SW480 (cell line): ENCODE data around the gene ADAMTS2.

Experiments
- DNase-seq: peaks from one replicate; pipeline ENCODE4 v3.0.0-alpha.2; 2016; ENCODE audit warnings: low spot score

ADAMTS2 gene

DNA sequence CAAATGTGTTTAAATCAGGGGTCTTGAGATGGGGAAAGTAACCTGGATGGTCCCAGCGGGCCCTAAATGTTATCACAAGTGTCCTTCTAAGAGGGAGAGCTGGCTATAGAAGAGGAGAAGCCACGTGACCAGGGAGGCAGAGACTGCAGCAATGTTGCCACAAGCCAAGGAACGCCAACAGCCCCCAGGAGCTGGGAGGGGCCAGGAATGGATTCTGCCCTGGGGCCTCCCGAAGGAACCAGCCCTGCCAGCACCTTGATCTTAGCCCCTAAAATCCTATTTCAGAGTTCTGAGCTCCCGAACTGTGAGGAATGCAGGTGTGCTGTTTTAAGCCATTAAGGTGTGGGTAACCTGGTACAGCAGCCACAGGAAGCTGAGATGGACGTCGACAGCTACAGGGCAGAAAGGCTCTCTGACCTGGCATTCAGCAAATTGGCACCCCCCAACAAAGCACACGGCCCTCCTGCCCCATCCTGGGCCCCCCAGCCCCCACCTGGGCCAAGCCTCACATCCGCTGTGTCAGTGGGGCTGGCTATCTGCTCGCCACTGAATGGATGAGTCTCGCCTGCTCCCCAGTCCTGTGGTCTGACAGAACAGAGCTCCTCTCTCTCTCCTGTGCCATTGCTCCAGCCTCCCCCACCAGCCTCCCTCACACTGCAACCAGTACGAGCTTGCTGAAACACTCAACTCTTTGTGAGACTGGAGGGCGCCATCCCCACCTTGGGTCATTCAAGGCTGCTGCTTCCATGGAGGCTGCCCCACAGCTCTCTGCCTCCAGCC, 78.8 kb downstream of the ADAMTS2 start:
- no peak for DNase-seq

DNA sequence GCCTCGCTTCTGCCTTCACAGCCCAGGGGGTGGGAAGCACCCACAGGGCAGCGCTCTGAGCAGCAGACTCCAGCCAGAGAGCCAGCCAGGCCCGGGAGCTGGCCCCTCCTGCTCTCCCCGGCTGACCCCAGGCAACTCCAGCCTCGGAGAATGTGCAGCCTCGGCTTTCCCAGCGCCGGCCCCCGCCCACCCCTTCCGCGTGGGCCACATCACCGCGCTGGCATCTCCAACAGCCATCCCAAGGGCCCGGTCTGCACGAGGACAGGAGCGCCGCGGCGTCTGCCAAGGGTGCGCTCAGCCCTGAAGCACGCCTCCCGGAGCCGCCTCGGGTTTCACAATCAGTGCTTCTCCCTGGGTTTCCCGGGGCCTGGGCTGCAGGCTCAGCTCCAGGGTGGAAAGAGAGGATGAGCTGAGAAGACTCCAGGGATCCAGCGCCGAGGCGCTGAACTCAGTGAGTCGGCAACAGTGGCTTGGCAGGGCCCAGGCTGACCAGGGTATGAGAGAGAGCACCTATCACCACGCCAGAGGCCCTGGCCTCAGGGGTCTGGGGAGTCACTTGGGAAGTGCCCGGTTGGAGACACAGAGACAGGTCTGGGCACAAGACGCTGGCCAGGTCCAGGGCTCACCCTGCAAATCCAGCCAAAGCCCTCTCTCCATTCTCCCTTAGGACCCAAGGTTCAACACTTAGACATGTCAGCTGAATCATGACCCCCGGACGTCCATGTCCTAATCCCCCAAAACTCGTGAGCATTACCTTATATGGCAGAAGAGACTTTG, 79.6 kb downstream of the ADAMTS2 start:
- no peak for DNase-seq

DNA sequence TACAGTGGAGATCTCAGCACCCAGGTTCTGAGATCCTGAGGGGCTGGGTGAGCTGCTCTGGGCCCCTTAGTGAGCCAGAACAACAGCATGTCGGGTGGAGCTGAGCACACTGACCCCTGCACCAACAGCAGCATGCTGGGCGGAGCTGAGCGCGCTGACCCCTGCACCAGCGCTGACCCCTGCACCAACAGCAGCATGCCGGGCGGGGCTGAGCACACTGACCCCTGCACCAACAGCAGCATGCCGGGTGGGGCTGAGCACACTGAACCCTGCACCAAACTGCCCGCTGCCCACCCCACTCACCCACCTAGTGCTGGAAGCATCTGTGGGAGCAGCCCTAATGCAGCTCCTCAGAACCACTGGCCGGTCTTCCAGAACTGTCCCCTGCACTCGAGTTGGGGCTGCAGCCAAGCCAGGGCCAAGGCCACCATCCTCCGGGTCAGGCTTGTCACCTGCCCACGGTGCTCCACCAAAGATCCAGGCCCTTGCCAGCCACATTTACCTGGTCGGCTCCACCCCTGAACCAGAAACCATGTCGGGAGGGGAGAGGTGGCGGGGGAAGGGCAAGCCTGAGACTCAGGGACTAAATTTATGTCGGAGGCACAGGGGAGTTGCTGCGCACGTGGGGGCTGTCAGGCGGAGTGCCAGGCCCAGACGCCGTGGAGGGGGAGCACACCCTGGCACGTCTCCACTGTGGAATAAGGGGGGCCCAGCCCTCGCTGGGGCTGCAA, 80.3 kb downstream of the ADAMTS2 start:
- no peak for DNase-seq

- DNase-seq, result no peak
These were observed 81.0 kb downstream of the ADAMTS2 start for GRCh38 chr5:179264053-179264782.

DNA sequence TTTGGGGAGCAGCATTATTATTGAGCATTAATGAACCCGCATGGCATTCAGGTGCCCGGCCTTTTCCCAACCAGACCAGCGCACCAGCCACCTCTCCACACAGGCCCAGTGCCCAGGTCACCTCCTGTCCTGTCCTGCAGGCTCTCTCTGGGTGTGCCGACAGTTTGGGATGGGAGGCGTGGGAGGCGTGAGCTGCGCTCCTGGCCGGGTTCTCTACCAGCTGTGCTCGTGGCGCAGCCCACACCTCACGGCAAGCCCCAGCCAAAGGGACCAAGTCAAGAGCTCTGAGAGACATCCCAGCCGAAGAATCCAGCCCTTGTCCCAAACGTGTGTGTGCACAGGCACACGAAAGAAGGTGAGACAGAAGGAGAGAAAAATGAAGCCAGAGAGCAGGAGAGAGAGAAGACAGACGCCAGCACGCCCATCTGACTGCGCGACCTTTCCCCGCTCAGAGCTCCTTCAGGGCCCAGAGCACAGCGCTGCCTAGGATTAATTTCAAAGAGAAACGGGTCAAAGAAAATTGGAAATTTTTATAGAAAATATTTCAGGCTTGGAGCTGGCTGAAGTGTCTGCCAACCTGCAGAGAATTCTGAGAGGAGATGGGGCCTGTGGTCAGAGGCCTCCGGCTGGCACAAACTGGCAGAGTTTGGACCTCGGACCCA, 81.7 kb downstream of the ADAMTS2 start:
- DNase-seq, result no peak

DNA sequence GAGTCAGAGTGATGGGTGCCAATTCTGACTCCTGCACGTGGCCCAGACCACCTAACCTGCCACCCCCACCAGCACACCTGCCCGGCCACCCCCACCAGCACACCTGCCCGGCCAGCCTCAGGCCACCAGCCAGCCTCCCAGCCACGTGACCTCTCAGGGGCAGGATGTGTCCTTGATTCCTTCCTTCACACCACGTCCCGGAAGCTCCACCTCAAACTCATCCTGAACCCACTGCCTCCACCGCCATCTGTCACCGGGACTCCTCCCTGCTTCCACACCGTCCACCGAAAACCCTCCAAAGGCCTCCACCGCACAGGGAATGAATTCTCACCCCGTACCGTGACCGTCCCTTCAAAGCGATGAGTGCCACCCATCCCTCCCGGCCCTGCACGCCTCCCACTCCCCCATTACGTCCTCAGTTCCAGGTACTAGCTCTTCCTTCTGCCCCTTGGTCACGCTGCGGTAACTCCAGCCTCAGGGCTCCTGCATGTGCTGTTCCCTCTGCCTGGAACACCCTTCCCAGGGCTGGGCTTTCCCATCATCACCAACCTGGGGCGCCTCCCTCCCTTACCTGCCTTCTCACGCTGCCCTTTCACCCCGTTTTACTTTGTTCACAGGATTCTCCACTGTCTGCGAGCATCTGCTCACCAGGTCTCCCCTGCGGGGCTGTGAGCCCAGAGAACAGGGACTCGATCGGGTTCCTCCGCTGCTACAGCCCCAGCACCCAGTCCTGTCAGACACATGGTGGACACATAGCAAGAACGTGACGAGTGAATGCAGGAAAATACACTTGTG, 82.9 kb downstream of the ADAMTS2 start:
- no peak for DNase-seq

DNA sequence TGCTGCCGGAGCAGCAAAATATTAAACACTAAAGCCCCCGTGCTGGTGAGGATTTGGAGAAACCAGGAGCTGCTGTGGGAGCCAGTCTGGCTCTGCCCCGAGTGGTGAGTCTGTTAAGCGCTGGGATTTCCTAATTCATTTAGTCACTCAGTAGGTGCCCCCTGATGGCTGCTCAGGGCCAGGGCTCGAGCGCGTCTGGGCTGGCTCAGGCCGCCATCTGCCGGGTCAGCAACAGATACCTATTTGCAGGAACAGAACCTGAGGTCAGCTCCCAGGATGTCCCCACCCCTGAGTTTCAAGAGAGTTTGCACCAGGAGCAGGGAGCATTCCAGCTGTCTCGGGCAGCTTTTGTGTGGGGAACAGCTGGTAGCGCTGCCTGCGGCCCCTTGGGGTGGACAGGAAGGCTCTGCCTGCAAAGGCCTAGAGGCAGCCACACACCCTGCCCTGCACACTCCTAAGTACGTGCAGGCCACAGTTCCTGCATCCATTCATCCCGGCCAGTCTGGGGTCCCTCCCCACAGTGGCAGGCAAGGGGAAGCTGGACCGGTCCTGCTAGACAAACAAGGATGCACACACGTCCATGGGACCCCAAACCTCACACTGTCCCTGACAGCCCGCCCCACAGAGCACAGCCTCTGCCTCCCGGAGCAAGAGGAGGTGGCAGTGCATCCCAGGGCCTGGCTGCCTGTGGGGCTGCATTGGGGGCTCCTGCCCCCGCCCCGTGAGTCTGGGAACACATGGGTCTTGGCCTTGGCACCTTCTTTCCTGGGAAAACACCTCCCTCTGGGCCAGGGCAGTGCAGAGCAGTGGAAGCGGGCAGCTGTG, 83.7 kb downstream of the ADAMTS2 start:
- DNase-seq, result no peak

GRCh38 chr5:179260324-179261070, 84.8 kb downstream of the ADAMTS2 start:
- no peak for DNase-seq

DNA sequence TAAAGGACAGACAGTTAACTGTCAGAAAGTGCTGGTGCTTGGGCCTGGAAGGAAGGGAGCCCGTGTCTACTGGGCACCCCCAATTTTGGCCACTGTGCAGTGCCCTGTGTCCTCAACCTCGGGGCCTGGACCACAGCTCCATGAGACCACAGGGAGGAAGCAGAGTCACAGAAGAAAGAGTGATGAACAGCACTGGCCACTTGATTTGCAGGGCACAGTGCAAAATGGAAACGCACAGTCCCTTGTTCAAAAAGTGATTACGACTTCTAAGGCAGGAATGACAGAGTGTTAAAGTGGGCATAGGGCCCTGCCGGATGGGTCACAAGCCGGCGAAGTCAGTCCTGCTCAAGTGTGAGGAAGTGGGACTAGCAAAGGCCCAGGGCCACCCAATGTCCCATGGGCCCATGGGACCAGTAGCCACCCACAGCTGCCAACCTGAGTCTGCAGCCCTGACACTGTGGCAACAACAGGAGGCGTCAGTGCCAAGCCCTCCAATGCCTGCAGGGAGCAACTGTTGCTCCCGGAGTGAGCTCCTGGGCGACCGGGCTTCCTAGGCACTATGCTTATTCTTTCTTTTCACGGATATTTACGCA, 85.4 kb downstream of the ADAMTS2 start:
- no peak for DNase-seq

- no peak for DNase-seq
These were observed 86.1 kb downstream of the ADAMTS2 start for GRCh38 chr5:179258922-179259730.

DNA sequence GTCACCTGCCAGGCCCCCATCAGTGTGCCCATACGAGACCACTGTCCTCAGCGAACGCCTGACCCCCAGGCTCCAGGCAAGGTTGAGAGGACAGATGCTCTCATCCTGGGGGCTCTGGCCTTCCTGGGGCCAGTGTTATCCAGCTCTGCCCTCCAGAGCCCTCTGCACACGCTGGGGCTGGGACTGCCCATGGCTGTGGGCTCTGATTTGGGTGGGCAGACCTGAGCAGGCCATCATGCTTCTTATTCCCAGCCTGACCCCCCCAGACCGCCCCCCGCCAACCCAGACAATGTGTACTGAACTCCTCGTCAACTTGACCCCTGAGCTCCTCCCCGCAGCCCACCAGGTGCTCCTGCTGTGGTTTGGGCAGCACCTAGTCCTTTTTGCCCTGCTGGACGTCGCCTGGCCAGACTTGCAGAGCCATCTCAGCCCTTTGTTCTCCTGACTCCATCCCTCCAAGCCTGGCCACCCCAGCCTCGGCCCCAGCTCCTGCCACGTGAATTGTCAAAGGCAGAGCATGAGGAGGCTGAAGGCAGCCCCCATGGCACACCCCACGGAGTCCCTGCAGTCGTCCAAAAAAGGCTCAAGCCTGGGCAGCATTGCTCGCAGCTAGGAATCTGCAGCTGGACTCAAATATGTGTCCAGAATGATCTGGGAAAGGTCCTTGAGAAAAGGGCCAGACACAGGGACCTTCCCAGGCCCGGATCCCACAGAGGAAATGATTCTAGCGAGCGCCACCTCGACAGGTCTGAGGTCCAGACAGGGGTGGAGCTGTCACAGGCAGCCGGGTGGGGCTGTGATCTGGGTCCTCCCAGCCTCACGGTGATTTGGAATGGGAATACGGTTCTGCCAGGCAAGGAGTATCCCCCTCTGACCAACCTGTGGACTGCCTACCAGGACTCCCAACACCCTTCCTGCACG, 87.0 kb downstream of the ADAMTS2 start:
- no peak for DNase-seq

- DNase-seq, result no peak
These were observed 88.0 kb downstream of the ADAMTS2 start for GRCh38 chr5:179257176-179257682.

- no peak for DNase-seq
These were observed 88.7 kb downstream of the ADAMTS2 start for GRCh38 chr5:179256328-179257175.

DNA sequence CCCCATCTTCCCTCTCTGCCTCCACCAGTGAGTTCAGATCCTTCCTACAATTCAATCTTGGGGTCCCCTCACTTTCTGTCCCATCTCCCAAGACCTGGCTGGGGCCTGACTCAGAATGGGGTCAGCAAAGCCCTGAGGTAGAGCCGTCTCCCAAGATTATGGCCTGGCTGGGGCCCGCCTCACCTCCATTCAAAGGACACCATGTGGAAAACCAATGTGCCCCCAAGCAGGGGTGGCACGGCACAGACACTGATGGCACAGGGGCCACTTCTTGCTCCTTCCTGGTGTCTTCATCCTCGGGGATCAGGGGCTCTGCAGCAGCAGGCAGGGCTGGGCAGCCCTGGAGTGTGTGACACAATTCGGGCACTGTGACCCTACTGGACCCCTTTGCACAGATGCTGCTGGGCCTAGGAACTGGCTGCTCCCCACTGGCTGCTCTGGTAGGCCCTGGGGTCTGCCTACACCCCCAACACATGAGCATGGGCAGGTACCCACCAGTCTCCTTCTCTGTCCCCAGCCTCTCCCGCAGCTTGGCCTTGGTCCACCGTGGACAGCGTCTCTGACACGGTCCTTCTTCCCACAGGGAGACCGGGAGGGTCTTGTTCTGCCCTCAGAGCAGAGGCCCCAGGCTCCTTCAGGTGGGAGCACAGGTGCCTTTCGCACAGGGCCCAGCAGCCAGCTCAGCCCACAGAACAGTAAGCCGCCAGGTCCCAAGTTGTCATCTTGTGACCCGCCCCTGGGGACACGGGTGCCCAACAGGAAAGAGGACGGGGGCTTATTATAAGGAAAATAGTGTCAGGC, 89.5 kb downstream of the ADAMTS2 start:
- no peak for DNase-seq
